Stimulated activated CD8-positive, alpha-beta memory T cell treated with anti-CD3 and anti-CD28 coated beads, Interleukin-15, amount 100 ng/mL, for 48 hours (primary cell): ENCODE results near the gene TSSK6.

ENCODE experiments used
- DNase-seq, 2 donors: peaks; one replicate each; pipeline ENCODE4 v3.0.0-alpha.2; 2020; ENCODE audit warnings: low read depth in 2 of 2

TSSK6 gene

GRCh38 chr19:19514881-19515641 is at the start of gene TSSK6:
Gene TSSK6, minus strand, starts transcription at chr19:19515548. Its CDS starts 121 bp downstream, at chr19:19515427.
- no peak for DNase-seq

DNA sequence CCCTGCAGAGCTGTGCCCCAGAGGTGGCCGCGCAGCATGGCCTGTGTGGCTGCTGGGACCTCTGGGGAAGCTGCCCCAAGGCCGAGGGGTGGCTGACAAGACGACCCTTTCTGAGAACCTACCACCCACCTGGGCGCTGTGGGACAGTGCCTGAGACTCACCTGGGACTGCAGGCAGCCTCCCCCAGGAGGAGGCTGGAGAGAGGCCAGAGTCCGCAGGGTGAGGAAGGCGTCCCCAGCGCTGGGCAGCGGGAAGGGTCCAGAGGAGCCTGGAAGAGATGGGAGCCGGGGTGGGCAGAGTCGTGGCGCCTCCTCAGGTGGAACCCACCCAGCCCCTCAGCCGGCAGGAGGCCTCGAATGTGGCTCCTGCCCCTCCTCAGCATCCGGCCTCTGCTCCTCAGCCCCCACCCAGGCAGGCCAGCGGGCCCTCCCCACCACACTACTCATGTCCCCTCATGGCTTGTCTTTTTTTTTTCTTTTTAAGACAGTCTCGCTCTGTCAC is 48.0 kb upstream of the TSSK6 start:
- no peak for DNase-seq

GRCh38 chr19:19562665-19563347 is 47.5 kb upstream of the TSSK6 start:
- no peak for DNase-seq

- no peak for DNase-seq
Observed at GRCh38 chr19:19561946-19562664, 46.8 kb upstream of the TSSK6 start.

DNA sequence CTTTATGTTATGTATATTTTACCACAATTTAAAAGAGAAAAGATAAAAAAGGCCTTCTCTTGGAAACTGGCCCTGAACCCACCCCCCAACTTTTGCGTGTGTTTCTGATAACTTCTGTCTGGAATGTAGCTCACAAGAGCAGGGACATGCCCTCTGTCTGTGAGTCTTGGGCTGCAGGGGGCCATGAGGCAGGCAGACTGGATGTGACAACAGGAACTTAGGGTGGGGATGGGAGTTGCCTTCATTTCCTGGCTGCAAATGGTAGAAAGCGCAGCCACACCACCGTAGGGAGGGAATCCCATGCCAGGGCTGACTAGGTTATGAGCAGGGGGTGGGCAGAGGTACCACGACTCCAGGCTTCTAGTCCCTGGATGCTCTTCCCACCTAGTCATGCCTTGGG is 44.6 kb upstream of the TSSK6 start:
- no peak for DNase-seq

GRCh38 chr19:19558636-19559035 is 43.3 kb upstream of the TSSK6 start:
- no peak for DNase-seq

- no peak for DNase-seq
Observed at GRCh38 chr19:19558055-19558454, 42.7 kb upstream of the TSSK6 start.

DNA sequence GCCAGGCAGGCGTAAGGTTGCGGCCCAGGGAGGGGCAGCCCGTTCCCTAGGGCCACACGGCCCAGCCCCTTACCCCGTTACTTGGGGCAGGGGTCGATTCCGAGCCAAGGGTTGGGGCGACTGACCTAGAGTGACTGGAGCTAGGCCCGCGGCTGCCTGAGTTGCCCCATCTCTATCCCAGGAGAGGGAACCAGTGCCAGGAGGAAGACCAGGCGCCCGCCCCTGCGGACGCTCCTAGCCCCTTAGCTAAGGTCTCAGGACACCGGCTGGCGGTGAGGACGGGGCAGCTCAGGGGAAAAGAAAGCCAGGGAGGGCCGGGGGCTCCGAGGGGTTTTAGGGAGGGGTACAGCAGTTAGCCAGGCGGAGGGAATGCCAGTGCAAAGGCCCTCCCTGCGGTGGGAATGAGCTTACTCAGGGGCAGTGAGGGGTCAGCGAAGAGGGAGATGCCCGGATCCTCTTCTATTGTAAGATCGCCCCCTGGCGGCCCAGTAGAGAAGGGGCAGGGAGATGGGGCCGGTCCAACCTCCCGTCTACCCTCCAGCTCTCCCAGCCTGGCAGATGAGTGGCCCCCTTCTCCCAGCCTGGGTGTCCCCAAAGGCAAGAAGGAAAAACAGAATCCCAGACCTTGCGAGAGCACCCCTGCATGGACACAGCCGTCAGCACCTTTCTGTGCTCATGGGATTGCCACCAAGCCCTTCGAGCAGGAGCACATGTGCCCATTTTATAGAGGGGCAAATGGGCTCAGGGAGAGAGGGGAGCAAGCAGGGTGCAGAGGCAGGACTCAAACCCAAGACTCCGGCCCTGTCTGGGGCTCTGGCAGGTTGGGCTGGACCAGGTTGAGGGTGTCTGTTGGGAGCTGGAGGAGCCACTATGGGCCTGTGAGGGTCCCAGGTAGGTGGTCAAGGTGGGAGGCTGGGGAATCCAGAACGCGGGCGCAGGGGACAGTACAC is 39.0 kb upstream of the TSSK6 start:
- peak in 1 of 2 donors; percentile 27 for DNase-seq

- no peak for DNase-seq
Observed at GRCh38 chr19:19553670-19554069, 38.3 kb upstream of the TSSK6 start.

DNA sequence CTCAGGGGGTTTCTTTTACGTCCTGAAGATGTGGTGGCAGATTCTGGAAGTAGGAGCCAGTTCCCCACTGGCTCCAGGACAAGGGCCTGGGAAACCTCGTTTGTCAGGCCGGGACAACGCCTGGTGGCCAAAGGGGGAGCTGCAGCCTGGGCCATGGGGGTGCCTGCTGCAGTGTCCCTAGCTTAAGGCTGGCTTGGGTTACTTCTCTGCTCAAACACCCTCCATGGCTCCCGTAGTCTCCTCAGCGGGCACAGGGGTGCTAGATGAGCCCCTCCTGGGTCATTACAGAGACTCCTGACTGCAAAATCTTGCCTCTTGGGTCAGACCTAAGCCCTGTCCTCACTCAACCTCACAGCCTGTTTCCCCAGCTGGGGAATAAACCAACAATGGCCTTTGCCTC is 37.5 kb upstream of the TSSK6 start:
- DNase-seq, result no peak

DNA sequence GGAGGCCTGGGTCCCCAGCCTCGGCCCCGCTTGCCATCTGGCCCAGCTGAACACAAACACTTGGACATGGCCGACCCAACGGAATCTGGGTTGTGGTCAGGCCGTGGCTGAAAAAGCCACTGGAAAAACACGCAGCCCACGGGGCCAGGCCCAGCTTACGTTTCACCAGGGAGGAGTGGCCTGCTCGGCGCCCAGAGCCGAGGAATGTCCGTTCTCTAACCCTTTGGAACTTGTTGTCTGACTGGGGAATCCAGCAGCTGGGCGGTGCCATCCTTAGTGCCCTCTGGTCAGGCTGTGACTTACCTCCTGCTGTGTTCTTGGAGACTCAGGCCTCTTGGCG is 36.5 kb upstream of the TSSK6 start:
- no peak for DNase-seq

DNA sequence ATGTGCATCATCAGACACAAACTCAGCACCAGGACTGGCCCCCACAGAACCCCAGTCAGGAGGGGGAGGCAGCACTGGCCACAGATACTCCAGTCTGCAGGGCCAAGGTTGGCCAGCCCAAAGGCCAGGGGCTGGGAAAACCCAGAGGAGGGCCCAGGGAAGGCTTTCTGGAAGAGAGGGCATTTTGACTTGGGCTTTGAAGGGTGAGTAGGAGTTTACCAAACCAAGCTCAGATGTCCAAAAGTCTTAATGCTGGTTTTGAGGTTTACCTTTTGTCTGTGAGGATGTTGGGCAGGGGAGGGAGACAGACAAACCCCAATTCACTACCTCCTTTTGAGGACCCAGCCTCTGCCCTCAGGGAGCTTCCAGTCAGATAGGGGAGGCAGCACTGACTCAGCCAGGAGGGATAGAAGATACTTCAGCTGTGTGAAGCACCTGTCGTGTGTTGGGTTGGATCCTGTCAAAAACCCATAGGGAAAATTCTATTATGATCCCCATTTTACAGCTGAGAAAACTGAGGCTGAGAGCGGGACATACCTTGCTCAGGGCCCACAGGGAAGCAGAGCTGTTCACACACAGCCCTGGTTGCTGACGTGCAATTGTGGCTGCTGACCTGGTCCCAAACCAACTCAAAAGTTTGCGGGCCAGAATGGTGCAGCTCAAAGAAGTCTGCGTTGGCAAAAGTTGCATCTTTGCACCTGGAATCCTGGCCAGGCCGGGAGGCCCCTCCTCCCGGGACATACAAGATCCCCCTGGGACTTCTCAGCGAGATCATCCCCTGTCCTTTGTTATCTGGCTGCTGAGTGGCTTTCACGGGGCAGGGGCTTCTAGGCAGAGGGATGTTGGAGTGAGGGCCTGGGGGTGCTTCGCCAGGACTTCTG is 35.9 kb upstream of the TSSK6 start:
- no peak for DNase-seq

DNA sequence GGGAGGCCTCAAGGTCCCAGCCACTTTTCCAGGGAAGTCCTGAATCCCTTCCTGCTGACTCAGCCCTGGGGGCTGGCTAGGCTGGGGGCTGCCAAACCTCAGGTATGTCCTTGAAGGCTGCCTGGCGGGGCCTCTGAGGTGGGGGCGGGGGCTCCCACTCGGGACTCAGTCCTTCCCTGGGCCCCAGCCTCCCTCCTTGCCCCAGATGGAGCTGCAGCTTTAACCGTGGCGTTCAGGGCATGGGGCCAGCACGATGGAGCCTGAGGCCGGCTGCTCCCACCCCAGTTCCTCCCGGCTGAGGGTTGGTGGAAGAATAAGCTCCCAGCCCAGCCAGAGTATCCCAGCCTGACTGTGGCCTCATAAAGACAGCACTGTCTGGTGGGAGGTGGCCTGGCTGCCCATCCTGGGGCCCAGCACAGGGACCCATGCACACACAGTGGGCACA is 35.2 kb upstream of the TSSK6 start:
- DNase-seq, result no peak

DNA sequence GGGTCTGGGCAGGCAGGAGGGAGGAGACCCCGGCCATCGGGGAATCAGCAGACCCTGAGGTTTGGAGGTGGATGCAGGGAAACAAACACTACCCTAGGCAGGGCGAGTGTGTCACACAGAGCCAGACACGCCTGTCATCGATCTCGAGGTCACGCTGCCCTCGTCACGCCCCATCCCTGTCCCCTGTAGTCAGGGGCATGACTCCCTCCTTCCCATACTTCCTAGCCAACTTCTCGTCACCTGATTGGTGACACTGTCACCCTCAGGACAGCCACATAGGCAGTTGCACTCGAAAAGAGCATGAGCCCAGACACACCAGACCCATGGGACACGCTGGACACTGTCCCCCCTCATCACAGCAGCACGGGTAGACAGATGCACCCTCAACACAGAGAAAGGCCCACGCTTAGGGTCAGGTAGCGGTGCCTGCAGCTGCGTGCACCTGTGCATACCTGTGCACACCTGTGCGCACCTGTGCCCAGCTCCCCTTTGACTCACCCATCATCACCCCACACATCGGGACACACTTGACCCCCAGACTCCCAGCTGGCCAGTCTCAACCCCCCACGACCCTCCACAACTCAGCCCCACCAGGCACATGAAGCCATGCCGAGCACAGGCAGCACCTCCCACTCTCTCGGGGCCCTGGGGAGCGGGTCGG is 34.6 kb upstream of the TSSK6 start:
- no peak for DNase-seq

DNA sequence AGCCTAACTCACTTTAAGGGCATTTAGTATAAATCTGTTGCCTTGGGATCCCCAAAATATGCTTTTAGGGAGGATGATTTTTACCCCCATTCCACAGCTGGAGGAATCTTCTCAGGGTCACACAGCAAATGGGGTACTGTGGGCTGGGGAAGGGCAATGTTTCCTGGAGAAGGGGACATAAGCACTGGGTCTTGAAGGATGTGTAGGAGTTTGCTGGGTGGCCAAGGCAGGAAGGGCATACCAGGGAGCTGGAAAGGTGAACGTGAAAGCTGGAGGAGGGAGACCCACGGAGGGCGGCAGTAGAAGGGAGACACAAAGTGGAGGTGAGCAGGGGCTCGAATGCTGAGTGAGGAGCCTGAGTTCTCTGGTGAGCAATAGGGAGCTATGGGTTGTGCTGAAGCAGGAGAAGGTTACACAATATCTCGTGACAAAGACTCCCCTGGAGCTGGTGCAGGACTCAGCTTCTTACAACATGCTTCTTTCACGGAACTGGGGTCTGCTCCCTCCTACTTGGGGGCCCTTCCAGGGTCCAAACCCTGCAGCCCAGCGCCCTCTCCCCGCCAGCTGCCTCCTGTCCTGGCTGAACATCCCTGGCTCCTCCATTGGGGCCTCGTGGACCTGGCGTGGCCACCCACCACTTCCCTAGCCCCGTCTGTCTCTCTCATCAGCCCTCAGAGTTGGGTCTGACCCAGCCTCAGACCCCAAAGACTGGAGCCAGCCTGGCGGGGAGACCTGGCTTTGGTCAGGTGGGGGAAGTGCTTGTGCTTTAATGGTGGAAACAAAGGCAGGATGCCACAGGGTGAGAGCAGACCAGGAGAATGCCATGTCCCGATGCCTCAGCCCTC is 33.8 kb upstream of the TSSK6 start:
- DNase-seq, result no peak

- no peak for DNase-seq
Observed at GRCh38 chr19:19547674-19548336, 32.5 kb upstream of the TSSK6 start.

DNA sequence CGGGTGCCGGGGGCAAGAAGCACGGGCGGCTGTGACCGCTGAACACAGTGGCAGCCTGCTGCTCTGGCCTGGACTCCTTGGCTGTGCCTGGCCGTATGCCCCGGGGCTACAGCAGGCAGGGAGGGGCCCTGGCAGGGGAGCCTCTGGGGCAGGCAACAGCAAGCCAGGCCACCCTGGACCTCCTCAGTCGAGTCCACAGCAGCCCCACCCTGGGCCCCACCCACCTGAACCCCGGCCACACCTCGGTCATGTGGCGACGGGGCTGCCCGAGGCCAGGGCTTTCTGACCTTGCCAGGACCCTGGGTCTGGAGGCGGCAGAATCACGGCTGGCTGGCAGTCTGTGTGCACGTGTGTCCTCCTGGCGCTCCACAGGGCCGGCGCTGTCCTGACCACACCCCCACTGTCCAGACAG is 31.4 kb upstream of the TSSK6 start:
- no peak for DNase-seq

- no peak for DNase-seq
Observed at GRCh38 chr19:19545707-19546106, 30.4 kb upstream of the TSSK6 start.
